Lower lobe of right lung (tissue), 2 donors: ENCODE results near the gene COQ8A. TPM values are rescaled to one million over a fixed set of nuclear protein-coding genes. Genes with fewer than 3 reads are reported as not detected.
A peak's percentile ranks its signal among the peaks of the same experiment; 100 is the strongest.
"Not testable (repeated sequence)": the region's sequence is repeated elsewhere in the genome, so short reads cannot be mapped to it uniquely, and the experiment has no call there.

Source experiments
- ATAC-seq, 2 donors: fragments of 200-7000 bp; cut with Tn5 transposase; one replicate each; pipeline ENCODE4 v1.9.1; 2020 to 2022; ENCODE audit warnings: mild to moderate bottlenecking in 2 of 2, moderate library complexity in 2 of 2
- DNase-seq: peaks from one replicate; pipeline ENCODE4 v3.0.0-alpha.2; 2020
- H3K27ac ChIP-seq: fragments of 200-600 bp; one replicate; pipeline ENCODE4 v1.8.0; 2022
- H3K27me3 ChIP-seq: fragments of 200-600 bp; one replicate; pipeline ENCODE4 v1.8.0; 2022; ENCODE audit warnings: low read depth
- H3K36me3 ChIP-seq: fragments of 200-600 bp; one replicate; pipeline ENCODE4 v1.8.0; 2022; ENCODE audit warnings: mild to moderate bottlenecking
- H3K4me1 ChIP-seq: fragments of 200-600 bp; one replicate; pipeline ENCODE4 v1.8.0; 2022
- H3K4me3 ChIP-seq: fragments of 200-600 bp; one replicate; pipeline ENCODE4 v1.8.0; 2022; ENCODE audit warnings: mild to moderate bottlenecking
- H3K9me3 ChIP-seq: fragments of 200-600 bp; one replicate; pipeline ENCODE4 v1.8.0; 2022
- CTCF ChIP-seq: fragments of 200-600 bp; IDR thresholded peaks from one replicate; pipeline ENCODE4 v1.8.0; 2022; ENCODE audit warnings: antibody characterized with exemption, mild to moderate bottlenecking
- intact Hi-C: fragments of 100-400 bp; cut with DNase I; formaldehyde crosslinking; loops from one replicate; pipeline ENCODE4 v1.11.0; 2022
- total RNA-seq: library from RNA; stranded (reverse); fragmentation: NEBNext Ultra II Directional; extraction: Animal tissue kit (Norgen Biotek cat#: 25700); gene quantifications from one replicate; pipeline ENCODE4 v1.2.1, GENCODE V29; 2021
- donor health status: DM: no; HTN: yes; CAD: no; lungs with severe emphysema.

COQ8A gene
- total RNA-seq, 1 donor from 2014 or later, result 45.0 TPM

- Histone ChIP-seq H3K4me1 (peaks cover under 1% of the 10 kb centered on the region), H3K27me3 (no peaks in the 10 kb centered on the region), H3K36me3 (peaks cover 26% of the 10 kb centered on the region), H3K4me3 (no peak overlapping the region), H3K9me3 (no peaks in the 10 kb centered on the region), H3K27ac (no peak overlapping the region)
- TF ChIP-seq CTCF, result no peak
- ATAC-seq, result no peak
- intact Hi-C loops, result no loop called here
- no peak for DNase-seq
Measured at GRCh38 chr1:226995365-226996332, 55.6 kb downstream of the COQ8A start.

GRCh38 chr1:226999579-226999978 lies 59.5 kb downstream of the COQ8A start:
- H3K27me3 ChIP-seq, ATAC-seq, H3K9me3 ChIP-seq, intact Hi-C loops, H3K27ac ChIP-seq, H3K4me1 ChIP-seq, H3K4me3 ChIP-seq, DNase-seq: not testable (repeated sequence)
- peaks cover 33% of the 10 kb centered on the region for H3K36me3 ChIP-seq

GRCh38 chr1:227002531-227003049 lies 62.5 kb downstream of the COQ8A start:
- DNase-seq (no peak), ATAC-seq (no peak)
- Histone ChIP-seq H3K4me3 (no peak overlapping the region), H3K36me3 (peaks cover 27% of the 10 kb centered on the region), H3K9me3 (no peaks in the 10 kb centered on the region), H3K4me1 (no peaks in the 10 kb centered on the region), H3K27me3 (no peaks in the 10 kb centered on the region), H3K27ac (no peak overlapping the region)
- intact Hi-C loops, result no loop called here
- no peak for TF ChIP-seq CTCF

- Histone ChIP-seq H3K27ac (no peak overlapping the region), H3K36me3 (peaks cover 27% of the 10 kb centered on the region), H3K27me3 (no peaks in the 10 kb centered on the region), H3K4me3 (no peak overlapping the region), H3K9me3 (no peaks in the 10 kb centered on the region), H3K4me1 (no peaks in the 10 kb centered on the region)
- no peak for TF ChIP-seq CTCF
- DNase-seq, result no peak
- intact Hi-C loops, result no loop called here
- ATAC-seq, result peak; percentile 54 to 75
Measured at GRCh38 chr1:227003165-227003564, 63.1 kb downstream of the COQ8A start.

- Histone ChIP-seq H3K9me3 (no peaks in the 10 kb centered on the region), H3K27ac (no peak overlapping the region), H3K27me3 (no peaks in the 10 kb centered on the region), H3K4me3 (no peak overlapping the region), H3K36me3 (peaks cover 27% of the 10 kb centered on the region), H3K4me1 (no peaks in the 10 kb centered on the region)
- ATAC-seq (no peak), DNase-seq (no peak)
- intact Hi-C loops, result no loop called here
- TF ChIP-seq CTCF, result no peak
Measured at GRCh38 chr1:227004796-227005195, 64.7 kb downstream of the COQ8A start.

GRCh38 chr1:227006226-227006796 lies 66.2 kb downstream of the COQ8A start:
- Histone ChIP-seq H3K4me3 (no peak overlapping the region), H3K36me3 (peaks cover 32% of the 10 kb centered on the region), H3K27me3 (no peaks in the 10 kb centered on the region), H3K4me1 (no peaks in the 10 kb centered on the region), H3K27ac (no peak overlapping the region), H3K9me3 (no peaks in the 10 kb centered on the region)
- intact Hi-C loops, result no loop called here
- DNase-seq (no peak), ATAC-seq (no peak)
- TF ChIP-seq CTCF, result no peak
